Measurements from ENCODE around the gene CACNG8.
A peak's percentile ranks its signal among the peaks of the same experiment; 100 is the strongest.

Gene CACNG8

DNA sequence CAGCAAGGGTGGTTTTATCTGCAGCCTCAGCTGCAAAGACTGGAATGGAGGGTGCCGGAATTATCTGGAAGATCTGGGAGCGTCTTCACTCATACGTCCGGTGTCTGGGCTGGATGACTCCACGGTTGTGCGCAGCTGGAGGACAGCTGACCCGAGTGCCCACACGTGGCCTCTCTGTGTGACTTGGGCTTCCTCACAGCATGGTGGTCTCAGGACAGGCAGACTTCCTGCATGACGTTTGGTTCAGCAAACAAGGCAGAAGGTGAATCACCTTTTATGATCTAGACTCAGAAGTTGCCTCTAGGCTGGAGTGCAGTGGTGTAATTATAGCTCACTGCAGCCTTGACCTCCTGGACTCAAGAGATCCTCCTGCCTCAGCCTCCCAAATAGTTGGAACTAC, 61.9 kb downstream of the CACNG8 start:
- Mint-ChIP-seq H3K9me3 (no peaks in the 10 kb centered on the region), H3K27ac (no peak overlapping the region), H3K36me3 (ENCODE audit: low read depth) (no peaks in the 10 kb centered on the region), H3K4me1 (peaks cover 6% of the 10 kb centered on the region), H3K27me3 (ENCODE audit: low read depth, poor library complexity) (peaks cover 34% of the 10 kb centered on the region), H3K4me3 (no peak overlapping the region)
- DNase-seq: no peak
- TF ChIP-seq, protein P1, sequence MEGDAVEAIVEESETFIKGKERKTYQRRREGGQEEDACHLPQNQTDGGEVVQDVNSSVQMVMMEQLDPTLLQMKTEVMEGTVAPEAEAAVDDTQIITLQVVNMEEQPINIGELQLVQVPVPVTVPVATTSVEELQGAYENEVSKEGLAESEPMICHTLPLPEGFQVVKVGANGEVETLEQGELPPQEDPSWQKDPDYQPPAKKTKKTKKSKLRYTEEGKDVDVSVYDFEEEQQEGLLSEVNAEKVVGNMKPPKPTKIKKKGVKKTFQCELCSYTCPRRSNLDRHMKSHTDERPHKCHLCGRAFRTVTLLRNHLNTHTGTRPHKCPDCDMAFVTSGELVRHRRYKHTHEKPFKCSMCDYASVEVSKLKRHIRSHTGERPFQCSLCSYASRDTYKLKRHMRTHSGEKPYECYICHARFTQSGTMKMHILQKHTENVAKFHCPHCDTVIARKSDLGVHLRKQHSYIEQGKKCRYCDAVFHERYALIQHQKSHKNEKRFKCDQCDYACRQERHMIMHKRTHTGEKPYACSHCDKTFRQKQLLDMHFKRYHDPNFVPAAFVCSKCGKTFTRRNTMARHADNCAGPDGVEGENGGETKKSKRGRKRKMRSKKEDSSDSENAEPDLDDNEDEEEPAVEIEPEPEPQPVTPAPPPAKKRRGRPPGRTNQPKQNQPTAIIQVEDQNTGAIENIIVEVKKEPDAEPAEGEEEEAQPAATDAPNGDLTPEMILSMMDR (IDR thresholded peaks at IDR 0.05): no peak

DNA sequence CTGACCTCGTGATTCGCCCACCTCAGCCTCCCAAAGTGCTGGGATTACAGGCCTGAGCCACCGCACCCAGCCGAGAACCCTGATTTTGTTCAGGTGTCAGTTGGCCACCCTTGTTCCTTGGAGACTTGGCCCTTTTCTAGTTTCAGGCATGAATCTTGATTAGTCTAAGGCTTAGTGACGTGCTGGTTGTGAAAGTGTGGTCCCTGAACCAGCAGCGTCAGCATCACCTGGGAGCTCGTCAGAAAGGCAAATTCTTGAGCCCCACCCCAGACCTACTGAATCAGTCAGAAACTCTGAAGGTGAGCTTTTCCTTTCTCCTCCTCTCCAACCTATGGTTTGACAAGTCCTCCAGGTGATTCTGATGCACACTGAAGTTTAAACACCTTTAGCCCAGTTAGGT, 63.9 kb downstream of the CACNG8 start:
- Mint-ChIP-seq H3K36me3 (ENCODE audit: low read depth) (no peaks in the 10 kb centered on the region), H3K27ac (no peak overlapping the region), H3K27me3 (ENCODE audit: low read depth, poor library complexity) (peaks cover 26% of the 10 kb centered on the region), H3K9me3 (no peaks in the 10 kb centered on the region), H3K4me1 (peaks cover 11% of the 10 kb centered on the region), H3K4me3 (no peak overlapping the region)
- no peak for DNase-seq
- TF ChIP-seq, protein P1 (IDR thresholded peaks at IDR 0.05): no peak

DNA sequence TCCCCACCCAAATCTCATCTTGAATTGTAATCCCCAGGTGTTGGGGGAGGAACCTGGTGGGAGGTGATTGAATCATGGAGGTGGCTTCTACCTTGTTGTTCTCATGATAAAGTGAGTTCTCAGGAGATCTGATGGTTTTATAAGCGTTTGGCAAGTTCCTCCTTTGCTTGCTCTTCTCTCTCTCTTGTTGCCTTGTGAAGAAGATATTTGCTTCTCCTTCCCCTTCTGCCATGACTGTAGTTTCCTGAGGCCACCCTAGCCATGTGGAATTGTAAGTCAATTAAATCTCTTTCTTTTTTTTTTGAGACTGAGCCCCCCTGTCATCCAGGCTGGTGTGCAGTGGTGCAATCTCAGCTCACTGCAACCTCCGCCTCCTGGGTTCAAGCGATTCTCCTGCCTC, 66.6 kb downstream of the CACNG8 start:
- no peak overlapping the region for H3K27ac Mint-ChIP-seq
- peaks cover 19% of the 10 kb centered on the region for H3K27me3 Mint-ChIP-seq (ENCODE audit: low read depth, poor library complexity)
- TF ChIP-seq, protein P1 (IDR thresholded peaks at IDR 0.05): no peak
- no peaks in the 10 kb centered on the region for H3K36me3 Mint-ChIP-seq (ENCODE audit: low read depth)
- H3K9me3 Mint-ChIP-seq: no peaks in the 10 kb centered on the region
- no peak overlapping the region for H3K4me3 Mint-ChIP-seq
- H3K4me1 Mint-ChIP-seq: peaks cover 11% of the 10 kb centered on the region
- DNase-seq: no peak

DNA sequence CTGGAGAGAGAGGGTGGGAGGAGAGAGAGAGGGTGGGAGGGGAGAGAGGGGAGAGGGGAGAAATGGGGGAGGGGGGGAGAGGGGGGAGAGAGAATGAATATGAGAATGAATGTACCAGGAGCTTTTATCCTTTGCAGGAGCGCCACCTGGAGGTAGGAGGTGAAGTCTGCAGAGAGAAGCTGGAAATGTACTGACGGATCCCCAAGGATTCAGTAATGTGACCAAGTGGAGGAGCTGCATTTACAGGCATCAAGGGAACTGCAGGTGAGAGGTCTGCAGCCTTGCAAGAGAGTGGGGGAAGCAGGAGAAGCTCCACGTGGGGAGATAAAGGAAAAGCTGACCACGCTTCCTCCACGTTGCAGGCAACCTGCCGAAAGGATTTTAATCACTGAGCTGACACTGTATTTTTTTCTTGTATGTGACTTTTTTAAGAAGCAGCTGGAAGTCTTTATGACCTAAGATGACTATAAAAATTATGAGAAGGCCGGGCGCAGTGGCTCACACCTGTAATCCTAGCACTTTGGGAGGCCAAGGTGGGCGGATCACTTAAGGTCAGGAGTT, 67.3 kb downstream of the CACNG8 start:
- Mint-ChIP-seq H3K4me1 (peaks cover 14% of the 10 kb centered on the region), H3K27ac (no peak overlapping the region), H3K36me3 (ENCODE audit: low read depth) (no peaks in the 10 kb centered on the region), H3K9me3 (no peaks in the 10 kb centered on the region), H3K27me3 (ENCODE audit: low read depth, poor library complexity) (peaks cover 21% of the 10 kb centered on the region), H3K4me3 (no peak overlapping the region)
- peak; percentile 76 for DNase-seq
- TF ChIP-seq, protein P1 (IDR thresholded peaks at IDR 0.05): peak; percentile 36

DNA sequence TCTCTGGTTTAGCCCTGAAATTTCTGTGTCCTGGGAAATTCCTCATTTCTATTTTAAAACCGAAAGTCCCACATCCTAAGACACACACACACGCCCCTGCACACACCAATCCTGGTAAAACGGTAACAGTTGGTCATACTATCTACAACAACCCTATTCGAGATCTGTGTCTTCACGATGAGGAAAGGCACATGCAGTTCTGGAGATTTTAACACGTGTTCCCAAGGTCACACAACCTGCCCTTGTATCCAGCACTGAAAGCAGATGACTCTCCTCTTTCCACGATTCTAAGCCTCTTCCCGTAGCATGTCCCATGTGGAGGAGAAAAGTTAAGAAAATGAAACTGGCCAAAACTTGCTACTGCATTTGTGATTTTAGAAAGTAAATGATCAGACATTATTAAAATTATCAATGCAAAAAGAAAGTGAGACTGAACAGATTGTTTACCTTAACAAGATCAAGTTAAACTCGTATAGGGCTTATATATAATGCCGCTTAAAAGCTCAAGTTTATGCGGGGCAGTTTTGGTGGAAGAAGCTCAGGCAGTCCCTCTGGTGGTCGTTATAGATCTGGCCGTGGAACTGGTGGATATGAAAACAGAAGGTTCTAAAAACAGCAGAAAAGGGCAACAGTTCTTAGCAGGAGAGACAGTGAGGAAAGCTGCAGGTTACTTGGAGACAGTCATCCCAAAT, 68.3 kb downstream of the CACNG8 start:
- TF ChIP-seq, protein P1 (IDR thresholded peaks at IDR 0.05): peak; percentile 27
- Mint-ChIP-seq H3K27ac (peak overlapping the region; percentile 8), H3K4me1 (peaks cover 25% of the 10 kb centered on the region), H3K4me3 (no peak overlapping the region), H3K9me3 (peaks cover 5% of the 10 kb centered on the region), H3K36me3 (ENCODE audit: low read depth) (no peaks in the 10 kb centered on the region), H3K27me3 (ENCODE audit: low read depth, poor library complexity) (peaks cover 13% of the 10 kb centered on the region)
- DNase-seq: no peak

All from nephron progenitor cell (in vitro differentiated cells).